HepG2 (cell line): Measurements from ENCODE around the gene GLCE. TPM values are rescaled to one million over a fixed set of nuclear protein-coding genes. Genes with fewer than 3 reads are reported as not detected.

Experiments used
- ATAC-seq: fragments of 200-7000 bp; cut with Tn5 transposase; 3 replicates; pipeline ENCODE4 v1.9.1; 2020; ENCODE audit warnings: mild to moderate bottlenecking, moderate library complexity
- BruUV-seq: library from RNA; stranded (reverse); fragments of 400-500 nt; replicated peaks from 2 replicates; lab custom pipeline; 2021; lab: Mats Ljungman, UMichigan
- CTCF ChIA-PET: fragments of 300-600 bp; formaldehyde crosslinking; extraction: SDS; loops from one replicate; lab custom pipeline; 2021; ENCODE audit warnings: low total read pairs, inconsistent platforms, low intra/inter-chr PET ratio; lab: Yijun Ruan, JAX
- POLR2A ChIA-PET: fragments of 350-600 bp; sonication (Branson Sonifier 250); formaldehyde crosslinking; loops from one replicate; lab custom pipeline; 2020; ENCODE audit warnings: antibody characterized with exemption, inconsistent platforms; lab: Yijun Ruan, JAX
- DNase-seq: peaks from one replicate; pipeline ENCODE4 v3.0.0-alpha.2; 2015; ENCODE audit warnings: low spot score
- FAIRE-seq: peaks from 3 replicates; lab custom pipeline; 2011; peaks lifted over from hg19 to GRCh38; lab: Jason Lieb, UNC
- H2AFZ ChIP-seq: one replicate; pipeline ENCODE4 v1.6.1; 2011; ENCODE audit warnings: low read length, inconsistent platforms
- H3K27ac ChIP-seq: fragments of 300-600 bp; 3 replicates; pipeline ENCODE4 v1.8.0; 2011; ENCODE audit warnings: mixed run types, mild to moderate bottlenecking, mixed read lengths, low read length, inconsistent platforms; ENCODE audit not compliant: insufficient read depth; ENCODE audit errors: extremely low read length
- H3K27me3 ChIP-seq, 2 experiments: fragments of 200-600 bp in 1 of 2; 2 replicates in 1 of 2; 3 replicates in 1 of 2; pipeline versions ENCODE4 v1.6.0 to v1.8.0; 2011; ENCODE audit warnings: low read length in 2 of 2, mild to moderate bottlenecking in 2 of 2, moderate library complexity in 2 of 2, inconsistent platforms in 1 of 2; ENCODE audit not compliant: insufficient read depth in 2 of 2, control insufficient read depth in 1 of 2
- H3K36me3 ChIP-seq, 2 experiments: fragments of 200-600 bp in 1 of 2; replicated peaks in 1 of 2; 2 replicates in 1 of 2; 3 replicates in 1 of 2; pipeline versions ENCODE4 v1.5.1 to v1.8.0; 2011; ENCODE audit warnings: low read length in 2 of 2, inconsistent platforms in 1 of 2; ENCODE audit not compliant: insufficient read depth in 2 of 2, control insufficient read depth in 1 of 2
- H3K4me1 ChIP-seq: 2 replicates; pipeline ENCODE4 v1.5.1; 2012; ENCODE audit warnings: low read length, inconsistent platforms; ENCODE audit not compliant: insufficient read depth
- H3K4me2 ChIP-seq: 2 replicates; pipeline ENCODE4 v1.6.0; 2011; ENCODE audit warnings: low read depth, low read length, inconsistent platforms
- H3K4me3 ChIP-seq, 3 experiments: fragments of 200-600 bp in 1 of 3; sonication (generic), shearing (Covaris generic) in 1 of 3; replicated peaks in 1 of 3; 2 replicates each; pipeline ENCODE4 v1.5.1; 2011 to 2016; ENCODE audit warnings: low read length in 3 of 3, inconsistent platforms in 2 of 3, low read depth in 2 of 3, mild to moderate bottlenecking in 2 of 3, control low read depth in 1 of 3, mixed read lengths in 1 of 3; ENCODE audit not compliant: insufficient read depth in 1 of 3
- H3K79me2 ChIP-seq: one replicate; pipeline ENCODE4 v1.6.1; 2011; ENCODE audit warnings: low read length, inconsistent platforms; ENCODE audit not compliant: insufficient read depth
- H3K9ac ChIP-seq: 2 replicates; pipeline ENCODE4 v1.6.0; 2011; ENCODE audit warnings: mild to moderate bottlenecking, low read depth, low read length, inconsistent platforms; ENCODE audit not compliant: insufficient read depth
- H3K9me3 ChIP-seq: 2 replicates; pipeline ENCODE4 v1.5.1; 2012; ENCODE audit warnings: mild to moderate bottlenecking, low read length
- H4K20me1 ChIP-seq: 2 replicates; pipeline ENCODE4 v1.6.0; 2011; ENCODE audit warnings: inconsistent platforms, mild to moderate bottlenecking, low read length, moderate library complexity; ENCODE audit not compliant: insufficient read depth
- MLLT10 ChIP-seq: sonication (generic); formaldehyde crosslinking; IDR thresholded peaks from 2 replicates; pipeline ENCODE4 v1.4.0; 2020; ENCODE audit warnings: missing genetic modification reagents
- NFYC ChIP-seq: IDR thresholded peaks from 2 replicates; pipeline ENCODE4 v1.6.1; 2016; ENCODE audit warnings: missing genetic modification reagents, missing compliant biosample characterization
- SSRP1 ChIP-seq: IDR thresholded peaks from 2 replicates; pipeline ENCODE4 v1.6.1; 2016; ENCODE audit warnings: control low read depth
- ZFP1 ChIP-seq: IDR thresholded peaks from 2 replicates; pipeline ENCODE4 v1.6.1; 2016
- ZSCAN12 ChIP-seq: sonication (generic); formaldehyde crosslinking; IDR thresholded peaks from 2 replicates; pipeline ENCODE4 v1.9.0; 2021; ENCODE audit warnings: mild to moderate bottlenecking, missing genetic modification reagents
- WGBS: methylation state at CpG from one replicate; pipeline ENCODE4 v1.1.6; 2017; ENCODE audit warnings: low lambda C conversion rate; 5-methylcytosine and 5-hydroxymethylcytosine counted together
- in situ Hi-C: cut with HindIII; loops from 2 replicates; pipeline ENCODE4 v1.10.0; 2017; ENCODE audit warnings: low pct_unique_long_range_greater_than_20kb; ENCODE audit not compliant: extremely low pct_ligation_motif_present
- intact Hi-C: fragments of 100-400 bp; cut with micrococcal nuclease; formaldehyde crosslinking; loops from one replicate; pipeline ENCODE4 v1.10.0; 2022; ENCODE audit not compliant: unreplicated experiment
- polyA plus RNA-seq, 8 experiments: library from polyadenylated mRNA; depleted of rRNA in 3 of 8; stranded (reverse) in 7 of 8; unstranded in 1 of 8; fragments of >200 nt; fragmentation: Illumina TruSeq in 4 of 8; extraction: Trizol in 4 of 8; gene quantifications; 2 replicates each; pipeline versions ENCODE4 v1.2.1 to v1.2.3, GENCODE V29; 2011 to 2016; ENCODE audit warnings: low read depth in 4 of 8, missing spikeins in 1 of 8, mixed read lengths in 1 of 8; ENCODE audit not compliant: insufficient read depth in 1 of 8
- total RNA-seq, 5 experiments: library from RNA; depleted of rRNA; stranded (reverse); fragments of >200 nt; fragmentation: Illumina TruSeq; extraction: Trizol; gene quantifications; 2 replicates each; pipeline ENCODE4 v1.2.3, GENCODE V29; 2016; ENCODE audit warnings: low read depth in 1 of 5
- TF ChIP-seq, protein P1 (sequence below): fragments of 450-650 bp; IDR thresholded peaks from 2 replicates; pipeline ENCODE4 v1.6.1; 2017; ENCODE audit warnings: mild to moderate bottlenecking
- TF ChIP-seq, protein P2 (sequence below): sonication (generic); formaldehyde crosslinking; IDR thresholded peaks from 2 replicates; pipeline ENCODE4 v1.4.0; 2020; ENCODE audit warnings: missing genetic modification reagents
- TF ChIP-seq, protein P3 (sequence below), 2 experiments: IDR thresholded peaks; 2 replicates each; pipeline ENCODE4 v1.6.1; 2011 to 2012; ENCODE audit warnings: low read length in 2 of 2, borderline replicate concordance in 1 of 2, low read depth in 1 of 2, mild to moderate bottlenecking in 1 of 2, moderate library complexity in 1 of 2

GLCE gene
- total and polyA plus RNA-seq, 2 of the 13 experiments (the other 11 are each of a cell fraction or from before 2014, with no cell fraction given), result 12.9 to 23.4 TPM

DNA sequence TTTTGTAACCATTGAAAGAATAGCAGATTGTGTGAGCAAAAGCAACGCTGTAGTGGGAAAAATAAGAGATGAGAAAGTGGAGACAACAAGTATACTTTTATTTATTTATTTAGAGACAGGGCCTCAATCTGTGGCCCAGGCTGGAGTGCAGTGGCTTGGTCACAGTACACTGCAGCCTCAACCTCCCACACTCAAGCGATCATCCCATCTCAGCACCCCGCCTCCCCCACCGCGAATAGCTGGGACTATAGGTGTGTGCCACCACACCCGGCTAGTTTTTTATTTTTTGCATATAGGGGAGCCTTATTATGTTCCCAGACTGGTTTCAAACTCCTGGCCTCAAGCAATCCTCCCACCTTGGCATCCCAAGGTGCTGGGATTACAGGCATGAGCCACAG, 1.6 kb upstream of the GLCE start:
- Histone ChIP-seq H3K9ac (no peak overlapping the region), H3K36me3 (no peaks in the 10 kb centered on the region), H3K4me1 (peaks cover 24% of the 10 kb centered on the region), H3K79me2 (peaks cover 22% of the 10 kb centered on the region), H3K9me3 (no peaks in the 10 kb centered on the region), H4K20me1 (no peaks in the 10 kb centered on the region), H3K27me3 (peaks cover 0 to 3% of the 10 kb centered on the region in 2 experiments; a peak in 3 of 5 replicates), H3K4me3 (no peak overlapping the region), H3K27ac (no peak overlapping the region), H3K4me2 (no peak overlapping the region), H2AFZ (no peak overlapping the region)
- no TSS peak for BruUV-seq
- in situ Hi-C loops, result no loop called here
- DNase-seq (no peak), FAIRE-seq (no peak), ATAC-seq (no peak)
- 87% methylated on average over 6 of the region's 6 CpGs for WGBS
- CTCF ChIA-PET, result no interaction called here
- POLR2A ChIA-PET, result no interaction called here
- intact Hi-C loops, result no loop called here
- TF ChIP-seq ZFP1 (CRISPR knock-in tag) (no peak), MLLT10 (CRISPR knock-in tag) (no peak), NFYC (CRISPR knock-in tag) (no peak), SSRP1 (CRISPR knock-in tag) (no peak), ZSCAN12 (CRISPR knock-in tag) (no peak)
- TF ChIP-seq, protein P1, sequence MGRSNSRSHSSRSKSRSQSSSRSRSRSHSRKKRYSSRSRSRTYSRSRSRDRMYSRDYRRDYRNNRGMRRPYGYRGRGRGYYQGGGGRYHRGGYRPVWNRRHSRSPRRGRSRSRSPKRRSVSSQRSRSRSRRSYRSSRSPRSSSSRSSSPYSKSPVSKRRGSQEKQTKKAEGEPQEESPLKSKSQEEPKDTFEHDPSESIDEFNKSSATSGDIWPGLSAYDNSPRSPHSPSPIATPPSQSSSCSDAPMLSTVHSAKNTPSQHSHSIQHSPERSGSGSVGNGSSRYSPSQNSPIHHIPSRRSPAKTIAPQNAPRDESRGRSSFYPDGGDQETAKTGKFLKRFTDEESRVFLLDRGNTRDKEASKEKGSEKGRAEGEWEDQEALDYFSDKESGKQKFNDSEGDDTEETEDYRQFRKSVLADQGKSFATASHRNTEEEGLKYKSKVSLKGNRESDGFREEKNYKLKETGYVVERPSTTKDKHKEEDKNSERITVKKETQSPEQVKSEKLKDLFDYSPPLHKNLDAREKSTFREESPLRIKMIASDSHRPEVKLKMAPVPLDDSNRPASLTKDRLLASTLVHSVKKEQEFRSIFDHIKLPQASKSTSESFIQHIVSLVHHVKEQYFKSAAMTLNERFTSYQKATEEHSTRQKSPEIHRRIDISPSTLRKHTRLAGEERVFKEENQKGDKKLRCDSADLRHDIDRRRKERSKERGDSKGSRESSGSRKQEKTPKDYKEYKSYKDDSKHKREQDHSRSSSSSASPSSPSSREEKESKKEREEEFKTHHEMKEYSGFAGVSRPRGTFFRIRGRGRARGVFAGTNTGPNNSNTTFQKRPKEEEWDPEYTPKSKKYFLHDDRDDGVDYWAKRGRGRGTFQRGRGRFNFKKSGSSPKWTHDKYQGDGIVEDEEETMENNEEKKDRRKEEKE, result no peak
- TF ChIP-seq, protein P2, sequence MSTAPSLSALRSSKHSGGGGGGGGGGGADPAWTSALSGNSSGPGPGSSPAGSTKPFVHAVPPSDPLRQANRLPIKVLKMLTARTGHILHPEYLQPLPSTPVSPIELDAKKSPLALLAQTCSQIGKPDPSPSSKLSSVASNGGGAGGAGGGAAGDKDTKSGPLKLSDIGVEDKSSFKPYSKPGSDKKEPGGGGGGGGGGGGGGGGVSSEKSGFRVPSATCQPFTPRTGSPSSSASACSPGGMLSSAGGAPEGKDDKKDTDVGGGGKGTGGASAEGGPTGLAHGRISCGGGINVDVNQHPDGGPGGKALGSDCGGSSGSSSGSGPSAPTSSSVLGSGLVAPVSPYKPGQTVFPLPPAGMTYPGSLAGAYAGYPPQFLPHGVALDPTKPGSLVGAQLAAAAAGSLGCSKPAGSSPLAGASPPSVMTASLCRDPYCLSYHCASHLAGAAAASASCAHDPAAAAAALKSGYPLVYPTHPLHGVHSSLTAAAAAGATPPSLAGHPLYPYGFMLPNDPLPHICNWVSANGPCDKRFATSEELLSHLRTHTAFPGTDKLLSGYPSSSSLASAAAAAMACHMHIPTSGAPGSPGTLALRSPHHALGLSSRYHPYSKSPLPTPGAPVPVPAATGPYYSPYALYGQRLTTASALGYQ, result no peak
- TF ChIP-seq, protein P3, sequence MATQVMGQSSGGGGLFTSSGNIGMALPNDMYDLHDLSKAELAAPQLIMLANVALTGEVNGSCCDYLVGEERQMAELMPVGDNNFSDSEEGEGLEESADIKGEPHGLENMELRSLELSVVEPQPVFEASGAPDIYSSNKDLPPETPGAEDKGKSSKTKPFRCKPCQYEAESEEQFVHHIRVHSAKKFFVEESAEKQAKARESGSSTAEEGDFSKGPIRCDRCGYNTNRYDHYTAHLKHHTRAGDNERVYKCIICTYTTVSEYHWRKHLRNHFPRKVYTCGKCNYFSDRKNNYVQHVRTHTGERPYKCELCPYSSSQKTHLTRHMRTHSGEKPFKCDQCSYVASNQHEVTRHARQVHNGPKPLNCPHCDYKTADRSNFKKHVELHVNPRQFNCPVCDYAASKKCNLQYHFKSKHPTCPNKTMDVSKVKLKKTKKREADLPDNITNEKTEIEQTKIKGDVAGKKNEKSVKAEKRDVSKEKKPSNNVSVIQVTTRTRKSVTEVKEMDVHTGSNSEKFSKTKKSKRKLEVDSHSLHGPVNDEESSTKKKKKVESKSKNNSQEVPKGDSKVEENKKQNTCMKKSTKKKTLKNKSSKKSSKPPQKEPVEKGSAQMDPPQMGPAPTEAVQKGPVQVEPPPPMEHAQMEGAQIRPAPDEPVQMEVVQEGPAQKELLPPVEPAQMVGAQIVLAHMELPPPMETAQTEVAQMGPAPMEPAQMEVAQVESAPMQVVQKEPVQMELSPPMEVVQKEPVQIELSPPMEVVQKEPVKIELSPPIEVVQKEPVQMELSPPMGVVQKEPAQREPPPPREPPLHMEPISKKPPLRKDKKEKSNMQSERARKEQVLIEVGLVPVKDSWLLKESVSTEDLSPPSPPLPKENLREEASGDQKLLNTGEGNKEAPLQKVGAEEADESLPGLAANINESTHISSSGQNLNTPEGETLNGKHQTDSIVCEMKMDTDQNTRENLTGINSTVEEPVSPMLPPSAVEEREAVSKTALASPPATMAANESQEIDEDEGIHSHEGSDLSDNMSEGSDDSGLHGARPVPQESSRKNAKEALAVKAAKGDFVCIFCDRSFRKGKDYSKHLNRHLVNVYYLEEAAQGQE (IDR thresholded peaks at IDR 0.05; ENCODE audit: borderline replicate concordance in 1 of 2, low read depth in 1 of 2, low read length in 2 of 2), result no peak
